ENCODE data around the gene SCYGR1. TPM values are rescaled to one million over a fixed set of nuclear protein-coding genes. Genes with fewer than 3 reads are reported as not detected.

SCYGR1 gene
- total RNA-seq, 6 experiments from 2014 or later: not detected

GRCh38 chr2:227407591-227408151 lies 19.9 kb upstream of the SCYGR1 start:
- Mint-ChIP-seq H3K36me3 (ENCODE audit: low read depth) (no peaks in the 10 kb centered on the region), H3K27me3 (ENCODE audit: insufficient read depth) (peaks cover 1% of the 10 kb centered on the region; the same call in 1 of the 2 replicates), H3K4me1 (ENCODE audit: low read depth) (peaks cover 42% of the 10 kb centered on the region), H3K9me3 (no peaks in the 10 kb centered on the region), H3K27ac (peak overlapping the region; percentile 95; the same call in 1 of the 2 replicates), H3K4me3 (no peak overlapping the region)
- peak; percentile 2 for DNase-seq
- no peak; the same call in 1 of the 2 replicates for TF ChIP-seq CTCF (IDR thresholded peaks at IDR 0.05)

- peaks cover 34% of the 10 kb centered on the region for H3K4me1 Mint-ChIP-seq (ENCODE audit: low read depth)
- H3K4me3 Mint-ChIP-seq: peak overlapping the region; percentile 74
- no peaks in the 10 kb centered on the region for H3K9me3 Mint-ChIP-seq
- peak overlapping the region; percentile 95 for H3K27ac Mint-ChIP-seq
- no peaks in the 10 kb centered on the region for H3K36me3 Mint-ChIP-seq (ENCODE audit: low read depth)
- peaks cover 1% of the 10 kb centered on the region; the same call in 1 of the 2 replicates for H3K27me3 Mint-ChIP-seq (ENCODE audit: insufficient read depth)
- peak; percentile 98 for DNase-seq
- peak; percentile 88 for TF ChIP-seq CTCF (IDR thresholded peaks at IDR 0.05)
Measured at GRCh38 chr2:227406177-227407031, 18.7 kb upstream of the SCYGR1 start.

- no peak overlapping the region for H3K4me3 Mint-ChIP-seq
- H3K36me3 Mint-ChIP-seq (ENCODE audit: low read depth): no peaks in the 10 kb centered on the region
- H3K4me1 Mint-ChIP-seq (ENCODE audit: low read depth): peaks cover 28% of the 10 kb centered on the region
Measured at GRCh38 chr2:227404585-227405271, 17.0 kb upstream of the SCYGR1 start.

GRCh38 chr2:227402959-227403358 lies 15.2 kb upstream of the SCYGR1 start:
- no peak for DNase-seq

More at GRCh38 chr2:227404585-227405271, 17.0 kb upstream of the SCYGR1 start:
- DNase-seq: no peak
- Mint-ChIP-seq H3K9me3 (no peaks in the 10 kb centered on the region), H3K27me3 (ENCODE audit: insufficient read depth) (peaks cover 4% of the 10 kb centered on the region; the same call in 1 of the 2 replicates), H3K27ac (no peak overlapping the region)
- peak; percentile 20; the same call in 1 of the 2 replicates for TF ChIP-seq CTCF (IDR thresholded peaks at IDR 0.05)

More at GRCh38 chr2:227402959-227403358, 15.2 kb upstream of the SCYGR1 start:
- no peak for TF ChIP-seq CTCF (IDR thresholded peaks at IDR 0.05)
- no peak overlapping the region for H3K27ac Mint-ChIP-seq
- H3K9me3 Mint-ChIP-seq: no peaks in the 10 kb centered on the region
- no peak overlapping the region for H3K4me3 Mint-ChIP-seq
- H3K36me3 Mint-ChIP-seq (ENCODE audit: low read depth): no peaks in the 10 kb centered on the region
- H3K27me3 Mint-ChIP-seq (ENCODE audit: insufficient read depth): peaks cover 4% of the 10 kb centered on the region; the same call in 1 of the 2 replicates
- peaks cover 26% of the 10 kb centered on the region for H3K4me1 Mint-ChIP-seq (ENCODE audit: low read depth)

All from HFFc6 (cell line).